Upper lobe of right lung (tissue), 1 donor: Measurements from ENCODE around the gene FIG4. TPM values are rescaled to one million over a fixed set of nuclear protein-coding genes. Genes with fewer than 3 reads are reported as not detected.

ENCODE experiments used
- ATAC-seq: fragments of 200-7000 bp; cut with Tn5 transposase; one replicate; pipeline ENCODE4 v1.9.1; 2020; ENCODE audit warnings: mild to moderate bottlenecking, moderate library complexity
- DNase-seq: peaks from one replicate; pipeline ENCODE4 v3.0.0-alpha.2; 2020
- H3K27ac ChIP-seq: fragments of 200-600 bp; one replicate; pipeline ENCODE4 v1.8.0; 2022
- H3K27me3 ChIP-seq: fragments of 200-600 bp; one replicate; pipeline ENCODE4 v1.8.0; 2022; ENCODE audit warnings: mild to moderate bottlenecking
- H3K36me3 ChIP-seq: fragments of 200-600 bp; one replicate; pipeline ENCODE4 v1.8.0; 2022
- H3K4me1 ChIP-seq: fragments of 200-600 bp; one replicate; pipeline ENCODE4 v1.8.0; 2022
- H3K4me3 ChIP-seq: fragments of 200-600 bp; one replicate; pipeline ENCODE4 v1.8.0; 2022; ENCODE audit warnings: mild to moderate bottlenecking
- H3K9me3 ChIP-seq: fragments of 200-600 bp; one replicate; pipeline ENCODE4 v1.8.0; 2022
- CTCF ChIP-seq: fragments of 200-600 bp; IDR thresholded peaks from one replicate; pipeline ENCODE4 v1.8.0; 2022; ENCODE audit warnings: antibody characterized with exemption
- intact Hi-C: fragments of 100-400 bp; cut with DNase I; formaldehyde crosslinking; loops from one replicate; pipeline ENCODE4 v1.11.0; 2022
- total RNA-seq: library from RNA; stranded (reverse); fragmentation: NEBNext Ultra II Directional; extraction: Animal tissue kit (Norgen Biotek cat#: 25700); gene quantifications from one replicate; pipeline ENCODE4 v1.2.1, GENCODE V29; 2021
- donor health status: DM: no; HTN: yes; CAD: no; lungs with severe emphysema.

Gene FIG4
- total RNA-seq, 1 donor from 2014 or later: 31.3 TPM

- Histone ChIP-seq H3K4me3 (no peak overlapping the region), H3K9me3 (no peaks in the 10 kb centered on the region), H3K36me3 (no peaks in the 10 kb centered on the region), H3K27me3 (no peaks in the 10 kb centered on the region), H3K4me1 (peaks cover 3% of the 10 kb centered on the region), H3K27ac (no peak overlapping the region)
- TF ChIP-seq CTCF: no peak
- no peak for ATAC-seq
- intact Hi-C loops: no loop called here
- DNase-seq: no peak
These were observed 181.5 kb downstream of the FIG4 start for GRCh38 chr6:109872549-109872948.

GRCh38 chr6:109872968-109873545, 182.0 kb downstream of the FIG4 start:
- DNase-seq: no peak
- Histone ChIP-seq H3K27me3 (no peaks in the 10 kb centered on the region), H3K4me1 (peaks cover 3% of the 10 kb centered on the region), H3K9me3 (no peaks in the 10 kb centered on the region), H3K36me3 (no peaks in the 10 kb centered on the region), H3K4me3 (no peak overlapping the region), H3K27ac (no peak overlapping the region)
- intact Hi-C loops: no loop called here
- TF ChIP-seq CTCF: no peak
- ATAC-seq: peak; percentile 78

- no peak for ATAC-seq
- H3K9me3 ChIP-seq: no peaks in the 10 kb centered on the region
- TF ChIP-seq CTCF: no peak
- H3K4me3 ChIP-seq: no peak overlapping the region
- peaks cover 3% of the 10 kb centered on the region for H3K4me1 ChIP-seq
- no peaks in the 10 kb centered on the region for H3K27me3 ChIP-seq
- no peaks in the 10 kb centered on the region for H3K36me3 ChIP-seq
- no peak for DNase-seq
- no peak overlapping the region for H3K27ac ChIP-seq
- intact Hi-C loops: no loop called here
These were observed 183.0 kb downstream of the FIG4 start for GRCh38 chr6:109874086-109874485.

- no peaks in the 10 kb centered on the region for H3K36me3 ChIP-seq
- ATAC-seq (no peak), DNase-seq (no peak)
- H3K4me3 ChIP-seq: no peak overlapping the region
- peaks cover 3% of the 10 kb centered on the region for H3K4me1 ChIP-seq
- H3K27me3 ChIP-seq: no peaks in the 10 kb centered on the region
- intact Hi-C loops: no loop called here
- TF ChIP-seq CTCF: no peak
- H3K9me3 ChIP-seq: no peaks in the 10 kb centered on the region
- H3K27ac ChIP-seq: no peak overlapping the region
These were observed 183.5 kb downstream of the FIG4 start for GRCh38 chr6:109874621-109875020.

Other genes starting within 250 kb of the FIG4 start
- gene MICAL1, start 235.5 kb upstream of the FIG4 start, total RNA-seq: 53.6 TPM
- gene ZBTB24, start 208.1 kb upstream of the FIG4 start, total RNA-seq: 8.5 TPM
- 8.8 TPM for gene AK9, start 94 bp upstream of the FIG4 start, total RNA-seq